GM19099 (cell line): ENCODE measurements around the gene PPP1R14D.

Experiments used
- POLR2A ChIP-seq: IDR thresholded peaks from 3 replicates; pipeline ENCODE4 v1.6.1; 2011; ENCODE audit warnings: low read depth; ENCODE audit not compliant: insufficient read length; ENCODE audit errors: extremely low read depth

Gene PPP1R14D

GRCh38 chr15:40785814-40786213 is 42.7 kb downstream of the PPP1R14D start:
- TF ChIP-seq POLR2A = no peak

DNA sequence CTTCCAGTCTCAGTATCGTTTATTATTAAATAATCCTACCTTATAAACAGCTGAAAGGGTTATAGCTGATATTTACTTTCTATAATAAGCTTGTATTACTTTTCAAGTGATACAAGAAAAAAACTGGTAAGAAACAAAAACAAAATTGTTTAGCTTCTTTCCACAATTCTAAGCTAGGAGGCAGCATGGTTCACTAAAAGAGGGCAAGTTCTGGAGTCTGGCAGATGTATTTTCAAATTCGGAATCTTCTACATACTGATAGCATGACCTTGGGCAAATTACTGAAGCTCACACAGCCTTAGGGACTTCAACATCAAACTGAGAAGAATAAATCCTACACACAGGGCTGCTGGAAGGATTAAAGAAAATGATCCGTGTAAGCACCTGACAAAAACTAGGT is 43.3 kb downstream of the PPP1R14D start:
- no peak for TF ChIP-seq POLR2A

GRCh38 chr15:40782609-40783227 is 45.8 kb downstream of the PPP1R14D start:
- TF ChIP-seq POLR2A = no peak

GRCh38 chr15:40776537-40777141 is 51.9 kb downstream of the PPP1R14D start:
- TF ChIP-seq POLR2A = no peak

DNA sequence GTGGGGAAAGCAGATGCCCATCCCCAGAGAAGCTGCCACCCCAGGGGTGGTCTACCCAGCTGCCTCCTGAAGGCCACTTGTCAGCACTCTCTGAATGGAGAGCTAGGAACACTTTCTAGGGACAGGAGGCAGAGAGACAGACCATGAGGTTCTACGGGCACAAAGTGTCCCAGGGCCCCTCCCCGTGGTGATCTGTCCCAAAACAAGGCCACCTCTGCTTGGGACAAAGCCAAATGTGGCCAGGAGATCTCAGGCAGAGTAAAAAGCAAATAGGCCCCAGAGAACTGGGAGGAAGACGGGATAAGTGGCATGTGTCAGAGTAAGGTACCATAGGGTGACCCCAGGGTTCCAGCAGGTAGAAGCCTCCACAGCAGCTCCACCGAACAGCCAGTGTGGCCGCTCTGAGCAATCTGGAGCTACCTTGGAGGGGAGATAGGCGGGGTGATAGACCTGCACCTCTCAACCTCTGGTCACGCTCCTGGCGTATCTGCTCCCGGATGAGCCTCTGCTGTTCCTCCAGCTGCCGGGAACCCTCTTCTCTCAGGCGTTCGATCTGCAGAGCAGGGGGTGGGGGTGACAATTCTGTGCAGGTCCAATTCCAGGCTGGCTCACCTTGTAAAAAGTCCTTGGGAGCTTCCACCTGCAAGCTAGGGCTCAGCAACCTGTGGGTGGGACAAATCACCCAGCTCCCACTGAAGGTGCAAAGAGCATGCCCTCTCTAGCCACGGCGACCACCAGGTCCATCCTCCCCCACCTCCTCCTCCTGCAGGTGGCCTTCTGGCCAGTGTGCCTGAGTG is 52.6 kb downstream of the PPP1R14D start:
- TF ChIP-seq POLR2A = no peak

DNA sequence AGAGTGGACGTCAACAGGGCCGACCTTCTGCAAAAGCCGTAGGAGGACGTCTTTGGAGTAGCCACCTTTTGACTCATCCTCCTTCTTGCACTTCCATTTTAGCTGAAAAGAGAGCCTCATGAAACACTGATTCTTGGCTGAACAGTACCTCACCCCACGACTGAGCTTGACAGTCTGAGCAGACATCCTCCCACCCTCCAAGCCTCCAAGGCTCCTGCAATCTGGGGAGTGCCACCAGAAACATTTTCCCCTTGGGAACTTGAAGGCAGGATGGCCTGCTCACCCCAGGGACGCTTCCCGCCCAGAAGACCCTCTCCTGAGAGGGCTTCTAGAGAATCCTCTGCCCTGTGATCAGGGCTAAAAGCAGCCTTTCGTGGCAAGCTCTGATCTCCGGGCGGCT is 53.5 kb downstream of the PPP1R14D start:
- no peak for TF ChIP-seq POLR2A

GRCh38 chr15:40773902-40774301 is 54.6 kb downstream of the PPP1R14D start:
- no peak for TF ChIP-seq POLR2A

DNA sequence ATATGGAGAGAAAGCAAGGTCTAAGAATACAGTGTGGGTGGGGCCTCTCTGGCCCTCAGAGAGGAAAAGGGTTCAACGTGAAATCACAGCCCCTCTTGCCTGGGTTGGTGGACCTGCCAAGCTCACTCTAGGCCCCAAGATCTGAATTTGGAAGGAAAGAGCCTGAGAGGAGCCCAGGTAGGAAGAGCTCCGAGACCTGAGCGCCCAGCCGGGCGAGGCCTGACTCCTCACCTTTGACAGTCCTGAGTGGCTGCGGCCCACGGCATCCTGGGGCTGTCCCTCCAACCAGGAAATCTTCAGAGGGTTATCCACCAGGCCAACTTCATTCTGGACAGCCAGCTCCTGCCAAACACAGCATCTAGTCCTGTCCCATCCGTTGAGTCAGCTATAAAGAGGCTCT is 55.0 kb downstream of the PPP1R14D start:
- no peak for TF ChIP-seq POLR2A

GRCh38 chr15:40772014-40772413 is 56.5 kb downstream of the PPP1R14D start:
- no peak for TF ChIP-seq POLR2A

GRCh38 chr15:40771242-40771641 is 57.3 kb downstream of the PPP1R14D start:
- TF ChIP-seq POLR2A = no peak

- no peak for TF ChIP-seq POLR2A
These were observed 58.3 kb downstream of the PPP1R14D start for GRCh38 chr15:40770147-40770721.

GRCh38 chr15:40769274-40770146 is 59.0 kb downstream of the PPP1R14D start, which contains the start of gene C15orf62:
C15orf62 (plus strand) TSS chr15:40769980; CDS start chr15:40770496, 516 bp downstream.
- TF ChIP-seq POLR2A = no peak

- no peak for TF ChIP-seq POLR2A
These were observed 59.8 kb downstream of the PPP1R14D start for GRCh38 chr15:40768521-40769273.
